Endothelial cell (in vitro differentiated cells): ENCODE results near the gene RNF34. TPM values are rescaled to one million over a fixed set of nuclear protein-coding genes. Genes with fewer than 3 reads are reported as not detected.
A peak's percentile ranks its signal among the peaks of the same experiment; 100 is the strongest.

Experiments
- DNase-seq: peaks from one replicate; pipeline ENCODE4 v3.0.0; 2021; ENCODE audit warnings: low spot score
- H3K27ac Mint-ChIP-seq: one replicate; pipeline ENCODE4 v1.8.0; 2021; ENCODE audit warnings: mixed read lengths, inconsistent platforms; ENCODE audit not compliant: unreplicated experiment
- H3K27me3 Mint-ChIP-seq: one replicate; pipeline ENCODE4 v1.8.0; 2021; ENCODE audit warnings: mild to moderate bottlenecking, moderate library complexity, mixed read lengths, inconsistent platforms; ENCODE audit not compliant: unreplicated experiment
- H3K36me3 Mint-ChIP-seq: one replicate; pipeline ENCODE4 v1.8.0; 2021; ENCODE audit warnings: mild to moderate bottlenecking, low read depth, mixed read lengths, inconsistent platforms; ENCODE audit not compliant: unreplicated experiment
- H3K4me1 Mint-ChIP-seq: one replicate; pipeline ENCODE4 v1.8.0; 2021; ENCODE audit warnings: mild to moderate bottlenecking, mixed read lengths, inconsistent platforms; ENCODE audit not compliant: unreplicated experiment
- H3K4me3 Mint-ChIP-seq: one replicate; pipeline ENCODE4 v1.8.0; 2021; ENCODE audit warnings: mild to moderate bottlenecking, mixed read lengths, inconsistent platforms; ENCODE audit not compliant: unreplicated experiment
- H3K9me3 Mint-ChIP-seq: one replicate; pipeline ENCODE4 v1.8.0; 2021; ENCODE audit warnings: mixed read lengths, inconsistent platforms; ENCODE audit not compliant: unreplicated experiment
- total RNA-seq: library from RNA; stranded (reverse); fragmentation: NEBNext Ultra II Directional; extraction: Animal tissue kit (Norgen Biotek cat#: 25700); gene quantifications from one replicate; pipeline ENCODE4 v1.2.1, GENCODE V29; 2021; ENCODE audit not compliant: unreplicated experiment
- TF ChIP-seq, protein P1 (sequence below): fragments of 200-600 bp; sonication (generic); IDR thresholded peaks from one replicate; pipeline ENCODE4 v1.5.0; 2021; ENCODE audit warnings: antibody characterized with exemption; ENCODE audit not compliant: unreplicated experiment

The RNF34 gene
- total RNA-seq, 1 donor from 2014 or later: 46.5 TPM

DNA sequence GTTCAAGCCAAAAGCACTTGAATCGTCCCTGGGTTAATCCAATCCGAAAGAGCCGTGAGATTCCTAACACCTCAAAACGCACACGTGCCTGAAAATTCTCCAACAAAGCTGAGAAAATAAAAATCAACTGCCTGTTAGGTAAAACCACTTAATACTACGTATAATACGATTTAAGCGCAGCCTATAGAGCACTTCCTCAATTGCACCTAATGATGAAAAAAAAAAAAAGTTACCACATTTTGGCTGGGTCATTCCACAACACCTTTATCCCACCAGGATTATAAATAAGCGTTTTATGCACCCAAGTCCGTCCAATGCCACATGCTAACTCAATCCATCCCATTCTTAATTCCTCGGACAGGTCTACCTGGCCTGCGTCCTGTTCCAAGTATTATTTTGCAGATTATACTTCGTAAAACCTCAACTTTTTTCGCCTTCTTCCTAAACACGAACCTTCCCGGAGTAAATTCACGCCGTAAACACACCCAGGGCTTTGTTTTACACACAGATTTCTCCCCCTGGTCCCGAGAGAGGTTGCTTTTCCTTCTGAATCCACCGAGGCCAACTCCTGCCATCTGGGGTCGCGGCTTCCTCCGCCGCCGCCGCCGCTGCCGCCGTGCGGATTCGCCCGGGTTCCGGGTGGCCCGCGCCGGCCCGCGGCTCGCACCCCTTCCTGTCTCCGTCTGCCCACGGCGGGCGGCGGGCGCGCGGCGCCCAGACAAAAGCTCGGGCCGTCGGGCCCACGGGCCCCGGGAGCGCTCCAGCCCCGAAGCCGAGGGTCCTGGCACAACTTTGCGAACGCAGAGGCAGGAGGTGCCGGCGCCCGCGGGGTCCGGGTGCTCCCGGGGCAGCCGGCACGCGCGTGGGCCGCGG is 66.2 kb downstream of the RNF34 start:
- H3K27ac Mint-ChIP-seq: peak overlapping the region; percentile 83
- peak overlapping the region; percentile 98 for H3K4me3 Mint-ChIP-seq
- peaks cover 4% of the 10 kb centered on the region for H3K36me3 Mint-ChIP-seq
- TF ChIP-seq, protein P1, sequence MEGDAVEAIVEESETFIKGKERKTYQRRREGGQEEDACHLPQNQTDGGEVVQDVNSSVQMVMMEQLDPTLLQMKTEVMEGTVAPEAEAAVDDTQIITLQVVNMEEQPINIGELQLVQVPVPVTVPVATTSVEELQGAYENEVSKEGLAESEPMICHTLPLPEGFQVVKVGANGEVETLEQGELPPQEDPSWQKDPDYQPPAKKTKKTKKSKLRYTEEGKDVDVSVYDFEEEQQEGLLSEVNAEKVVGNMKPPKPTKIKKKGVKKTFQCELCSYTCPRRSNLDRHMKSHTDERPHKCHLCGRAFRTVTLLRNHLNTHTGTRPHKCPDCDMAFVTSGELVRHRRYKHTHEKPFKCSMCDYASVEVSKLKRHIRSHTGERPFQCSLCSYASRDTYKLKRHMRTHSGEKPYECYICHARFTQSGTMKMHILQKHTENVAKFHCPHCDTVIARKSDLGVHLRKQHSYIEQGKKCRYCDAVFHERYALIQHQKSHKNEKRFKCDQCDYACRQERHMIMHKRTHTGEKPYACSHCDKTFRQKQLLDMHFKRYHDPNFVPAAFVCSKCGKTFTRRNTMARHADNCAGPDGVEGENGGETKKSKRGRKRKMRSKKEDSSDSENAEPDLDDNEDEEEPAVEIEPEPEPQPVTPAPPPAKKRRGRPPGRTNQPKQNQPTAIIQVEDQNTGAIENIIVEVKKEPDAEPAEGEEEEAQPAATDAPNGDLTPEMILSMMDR: no peak
- H3K27me3 Mint-ChIP-seq: peaks cover 7% of the 10 kb centered on the region
- DNase-seq: peak; percentile 50
- H3K4me1 Mint-ChIP-seq: peaks cover 15% of the 10 kb centered on the region
- H3K9me3 Mint-ChIP-seq: no peaks in the 10 kb centered on the region

DNA sequence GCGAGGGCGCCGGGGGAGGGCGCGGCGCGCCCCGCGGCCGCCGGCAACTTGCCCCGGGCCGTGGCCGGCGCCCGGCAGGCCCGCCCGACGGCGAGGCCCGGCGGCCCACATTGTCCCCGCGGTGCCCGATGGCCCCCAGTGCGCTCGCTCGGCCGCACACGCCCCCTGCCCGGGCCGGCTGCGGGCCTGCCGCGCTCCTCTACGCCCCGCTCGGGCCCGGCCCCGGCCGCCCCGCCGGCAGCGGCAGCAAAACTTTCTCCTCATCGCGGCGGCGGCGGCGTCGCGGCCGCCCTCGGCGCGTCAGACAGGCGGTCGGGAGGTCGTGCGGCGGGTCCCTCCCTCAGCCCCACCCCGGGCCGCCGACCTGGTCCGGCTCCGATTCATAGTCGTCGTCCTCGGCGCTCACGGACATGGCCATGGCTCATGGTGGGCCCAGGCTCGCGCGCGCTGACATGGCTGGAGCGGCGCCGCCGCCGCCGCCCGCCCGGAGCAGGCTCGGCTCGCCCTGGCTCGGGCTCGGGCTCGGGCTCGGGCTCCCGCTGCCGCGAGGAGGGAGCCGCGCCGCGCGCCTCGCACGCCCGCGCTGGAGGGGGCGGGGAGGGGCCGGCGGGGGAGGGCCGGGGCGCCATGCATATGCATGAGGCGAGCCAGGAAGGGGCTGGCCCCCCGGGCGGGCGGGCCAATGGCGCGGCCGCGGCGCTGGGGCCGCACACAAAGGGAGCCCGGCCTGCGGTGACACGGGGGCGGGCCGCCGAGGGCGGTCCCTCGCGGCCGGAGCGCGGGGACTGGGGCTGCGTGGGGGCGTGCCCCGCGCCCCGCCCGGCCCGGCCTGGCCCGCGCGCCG is 67.1 kb downstream of the RNF34 start:
- no peak overlapping the region for H3K4me3 Mint-ChIP-seq
- TF ChIP-seq, protein P1: no peak
- H3K27me3 Mint-ChIP-seq: peaks cover 7% of the 10 kb centered on the region
- H3K4me1 Mint-ChIP-seq: peaks cover 15% of the 10 kb centered on the region
- no peak overlapping the region for H3K27ac Mint-ChIP-seq
- peak; percentile 93 for DNase-seq
- peaks cover 4% of the 10 kb centered on the region for H3K36me3 Mint-ChIP-seq
- H3K9me3 Mint-ChIP-seq: no peaks in the 10 kb centered on the region

- H3K4me1 Mint-ChIP-seq: peaks cover 15% of the 10 kb centered on the region
- peak overlapping the region; percentile 42 for H3K4me3 Mint-ChIP-seq
- H3K9me3 Mint-ChIP-seq: no peaks in the 10 kb centered on the region
- H3K27ac Mint-ChIP-seq: no peak overlapping the region
- TF ChIP-seq, protein P1: no peak
- peaks cover 4% of the 10 kb centered on the region for H3K36me3 Mint-ChIP-seq
- DNase-seq: peak; percentile 59
- peaks cover 7% of the 10 kb centered on the region for H3K27me3 Mint-ChIP-seq
These were observed 68.0 kb downstream of the RNF34 start for GRCh38 chr12:121467638-121468498.

DNA sequence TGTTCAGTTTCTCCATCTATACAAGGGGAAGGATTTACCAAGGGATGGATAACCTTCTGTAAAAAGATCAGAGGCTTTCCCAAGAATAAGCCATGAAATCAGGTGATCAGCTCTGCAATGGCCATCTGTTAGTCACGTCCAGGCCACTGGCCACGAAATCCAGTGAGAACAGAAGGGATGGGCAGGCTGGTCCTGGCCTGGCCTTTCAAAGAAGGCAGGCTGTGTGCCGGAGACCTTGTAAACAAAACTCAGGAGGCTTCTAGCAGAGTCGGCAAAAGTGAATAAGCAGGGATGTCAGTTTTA is 68.5 kb downstream of the RNF34 start:
- Mint-ChIP-seq H3K4me1 (peaks cover 15% of the 10 kb centered on the region), H3K4me3 (peak overlapping the region; percentile 42), H3K36me3 (peaks cover 4% of the 10 kb centered on the region), H3K27ac (no peak overlapping the region), H3K9me3 (no peaks in the 10 kb centered on the region), H3K27me3 (peaks cover 7% of the 10 kb centered on the region)
- no peak for DNase-seq
- TF ChIP-seq, protein P1: no peak
